RPMI7951 (cell line): Measurements from ENCODE around the gene SCN3A. TPM values are rescaled to one million over a fixed set of nuclear protein-coding genes. Genes with fewer than 3 reads are reported as not detected.

Experiments
- DNase-seq: peaks from one replicate; pipeline ENCODE4 v3.0.0-alpha.2; 2012; ENCODE audit warnings: low read depth
- total RNA-seq: library from RNA; depleted of rRNA; stranded (reverse); fragments of >200 nt; shearing (Covaris generic); gene quantifications from 2 replicates; pipeline ENCODE4 v1.2.3, GENCODE V29; 2014

SCN3A gene
- total RNA-seq, 1 experiment from 2014 or later = 0.36 TPM

GRCh38 chr2:165191096-165191728, 12.6 kb downstream of the SCN3A start:
- DNase-seq = no peak

DNA sequence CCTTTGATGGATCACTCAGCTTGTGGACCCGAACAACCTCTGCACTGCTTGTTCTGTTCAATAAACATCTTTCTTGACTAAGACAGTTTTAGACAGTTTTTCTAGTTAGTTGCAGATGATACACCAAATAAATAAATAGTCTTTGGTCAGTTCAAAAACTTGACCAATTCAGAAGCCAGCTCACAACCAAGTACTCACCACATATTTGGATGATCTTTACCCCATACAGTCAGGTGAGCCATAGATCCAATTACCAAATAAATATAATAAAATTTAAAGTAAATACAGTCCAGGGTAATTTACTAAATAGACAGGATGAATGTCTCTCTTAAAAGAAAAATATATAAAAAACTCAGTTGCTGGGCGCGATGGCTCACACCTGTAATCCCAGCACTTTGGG, 18.2 kb downstream of the SCN3A start:
- DNase-seq = no peak

DNA sequence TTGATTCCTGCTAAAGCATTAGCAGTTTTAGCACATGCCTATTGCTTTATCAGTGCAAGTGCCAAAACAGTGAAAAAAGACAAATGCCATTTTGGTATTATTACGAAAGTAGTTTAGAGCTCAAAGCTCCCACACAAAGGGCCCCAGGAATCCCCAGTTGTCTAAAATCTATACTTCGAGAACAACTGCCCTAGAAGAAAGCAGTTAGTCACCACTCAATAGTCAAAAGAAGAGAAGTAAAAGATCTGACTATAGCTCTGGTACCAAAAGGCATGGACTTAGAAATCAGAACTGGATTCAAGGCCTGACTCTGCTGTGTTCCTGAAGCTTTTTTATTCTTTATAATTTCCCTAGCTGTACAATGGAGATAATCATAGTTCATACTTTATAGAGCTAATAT, 21.8 kb downstream of the SCN3A start:
- no peak for DNase-seq

- no peak for DNase-seq
Measured at GRCh38 chr2:165176780-165177179, 27.1 kb downstream of the SCN3A start.

DNA sequence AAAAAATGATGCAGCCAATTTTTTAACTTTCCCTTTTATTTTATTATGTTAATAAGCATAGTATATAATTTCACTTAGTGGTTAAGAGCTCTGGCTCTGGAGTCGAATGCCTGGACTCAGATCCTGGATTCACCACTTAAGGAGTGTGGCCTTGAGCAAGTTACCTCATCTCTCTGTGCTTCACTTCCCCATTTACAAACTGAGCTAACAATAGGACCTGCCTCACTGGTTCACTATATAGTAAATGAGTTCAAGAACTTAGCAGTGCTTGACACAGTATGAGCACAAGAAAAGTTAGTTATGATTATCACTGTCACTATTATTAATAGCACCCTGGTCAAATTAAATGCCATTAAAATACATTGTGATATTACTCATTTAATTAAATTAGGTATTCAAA, 30.6 kb downstream of the SCN3A start:
- no peak for DNase-seq

DNA sequence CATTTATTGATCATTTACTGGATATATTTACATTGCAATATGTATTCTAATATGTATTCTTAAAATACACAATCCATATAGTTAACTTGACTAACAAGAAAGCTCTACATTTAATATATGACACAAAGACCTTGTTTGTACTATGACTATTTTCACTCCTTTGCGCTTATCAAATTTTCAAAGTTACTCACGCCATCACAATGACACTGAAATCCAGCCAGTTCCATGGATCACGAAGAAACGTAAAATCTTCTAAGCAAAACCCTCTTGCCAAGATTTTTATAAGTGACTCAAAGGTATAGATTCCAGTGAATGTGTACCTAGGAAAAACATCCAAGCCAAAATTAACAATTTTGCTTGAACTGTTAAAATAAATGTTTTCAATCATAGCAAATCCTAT, 39.6 kb downstream of the SCN3A start:
- DNase-seq = no peak

- no peak for DNase-seq
Measured at GRCh38 chr2:165163761-165164160, 40.1 kb downstream of the SCN3A start.

DNA sequence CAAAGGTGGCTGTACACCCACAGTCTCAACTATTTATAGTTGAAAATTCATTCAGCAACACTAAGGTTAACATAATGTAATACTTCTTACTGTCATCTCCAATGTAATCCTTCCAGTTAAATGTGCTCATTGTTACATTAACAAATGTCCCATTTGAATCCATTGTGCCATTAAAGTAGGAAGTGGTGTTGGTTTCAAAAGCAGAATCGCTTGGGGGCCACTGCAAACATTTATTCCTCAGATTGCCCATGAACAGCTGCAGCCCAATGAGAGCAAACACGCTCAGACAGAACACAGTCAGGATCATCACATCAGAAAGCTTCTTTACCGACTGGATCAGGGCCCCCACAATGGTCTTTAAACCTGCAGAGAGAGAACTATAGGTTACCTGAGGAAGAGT, 41.4 kb downstream of the SCN3A start:
- no peak for DNase-seq

GRCh38 chr2:165161510-165161909, 42.3 kb downstream of the SCN3A start:
- no peak for DNase-seq

- DNase-seq = no peak
Measured at GRCh38 chr2:165157160-165157559, 46.7 kb downstream of the SCN3A start.

DNA sequence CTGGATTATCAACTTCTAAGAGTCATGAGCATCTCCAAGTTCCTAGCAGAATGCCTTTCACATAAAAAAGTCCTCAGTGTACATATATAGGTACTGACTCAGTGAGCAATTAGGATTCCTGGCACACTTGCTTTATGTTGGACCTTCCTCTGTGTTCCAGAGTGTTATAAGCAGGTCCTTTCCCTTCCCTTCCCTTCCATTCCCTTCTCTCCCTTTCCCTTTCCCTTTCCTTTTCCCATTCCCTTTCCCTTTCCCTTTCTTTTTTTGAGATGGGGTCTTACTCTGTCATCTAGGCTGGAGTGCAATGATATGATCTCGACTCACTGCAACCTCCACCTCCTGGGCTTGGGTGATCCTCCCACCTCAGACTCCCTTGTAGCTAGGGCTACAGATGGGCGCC, 48.7 kb downstream of the SCN3A start:
- no peak for DNase-seq

GRCh38 chr2:165149439-165149838, 54.4 kb downstream of the SCN3A start:
- no peak for DNase-seq

- no peak for DNase-seq
Measured at GRCh38 chr2:165147186-165148045, 56.4 kb downstream of the SCN3A start.

DNA sequence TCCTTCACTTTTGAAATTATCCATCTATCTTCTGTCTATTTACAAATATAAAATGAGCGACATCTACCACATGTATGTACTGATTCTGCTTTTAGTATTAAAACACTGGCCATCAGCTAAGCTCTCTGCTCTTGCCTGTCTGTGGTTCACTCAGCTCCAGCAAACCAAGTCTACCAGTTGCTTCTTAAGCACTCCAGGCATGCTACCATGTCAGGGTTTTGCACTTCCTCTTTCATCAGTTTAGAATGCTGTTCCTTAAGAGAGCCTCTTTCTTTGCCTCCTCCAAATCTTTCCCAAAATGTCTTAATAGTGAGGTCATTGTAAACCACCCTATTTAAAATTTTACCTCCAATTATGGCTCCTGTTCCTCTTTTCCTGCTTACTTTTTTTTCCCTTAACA, 59.5 kb downstream of the SCN3A start:
- no peak for DNase-seq

GRCh38 chr2:165141601-165142354, 62.1 kb downstream of the SCN3A start:
- DNase-seq = no peak

GRCh38 chr2:165126244-165126643, 77.6 kb downstream of the SCN3A start:
- no peak for DNase-seq

DNA sequence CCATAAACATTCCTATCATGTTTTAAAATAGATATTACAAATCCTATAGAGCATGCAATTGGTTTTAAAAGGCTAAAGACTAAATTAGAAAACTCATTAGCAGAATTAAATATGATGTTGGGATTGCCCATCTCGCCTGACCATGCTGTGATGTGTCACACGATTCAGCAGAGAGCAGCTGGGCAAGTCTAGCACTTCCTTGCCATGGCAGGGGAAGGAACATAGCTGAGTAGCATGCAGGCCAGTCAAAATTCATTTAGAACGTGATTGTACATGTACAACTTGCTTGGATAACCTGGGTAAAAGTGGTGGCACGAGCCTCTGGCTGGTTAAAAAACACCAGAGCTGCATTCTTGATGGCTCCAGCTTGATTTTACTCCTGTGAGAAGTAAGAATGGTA, 81.3 kb downstream of the SCN3A start:
- no peak for DNase-seq

- DNase-seq = no peak
Measured at GRCh38 chr2:165120740-165121467, 82.9 kb downstream of the SCN3A start.

- DNase-seq = no peak
Measured at GRCh38 chr2:165115258-165115657, 88.6 kb downstream of the SCN3A start.

DNA sequence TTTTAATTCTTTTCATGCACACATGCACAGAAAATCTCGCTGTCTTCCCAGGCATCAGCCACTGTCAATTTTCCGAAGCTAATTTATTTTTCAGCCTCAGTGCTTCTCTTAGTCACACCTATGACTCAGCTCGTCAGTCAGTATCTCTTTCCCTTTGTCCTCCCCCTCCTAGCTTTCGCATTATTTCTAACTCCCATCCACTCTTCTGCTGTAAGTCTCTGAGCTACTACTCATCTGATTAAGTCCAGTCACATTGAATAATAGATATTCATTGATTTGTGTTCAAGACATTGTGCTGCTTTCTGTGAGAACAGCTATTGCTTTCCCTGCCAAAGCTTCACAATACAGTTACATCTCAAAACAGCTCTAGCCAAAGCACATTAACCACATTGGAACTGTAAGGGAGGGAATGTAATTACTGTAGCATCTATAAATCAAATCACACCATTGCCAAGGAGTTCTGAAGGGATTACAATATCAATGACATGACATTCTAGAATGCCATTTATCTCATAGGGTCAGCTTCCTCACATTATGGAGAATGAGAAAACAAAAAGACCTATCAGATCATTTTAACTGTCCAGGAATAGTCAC, 89.4 kb downstream of the SCN3A start:
- peak; percentile 52 for DNase-seq

GRCh38 chr2:165113414-165113813, 90.4 kb downstream of the SCN3A start:
- peak; percentile 11 for DNase-seq

- DNase-seq = no peak
Measured at GRCh38 chr2:165112789-165113188, 91.1 kb downstream of the SCN3A start.
